GM12892 (cell line): ENCODE data around the gene PTP4A2.

Experiments
- POLR2A ChIP-seq: IDR thresholded peaks from 2 replicates; pipeline ENCODE4 v1.6.1; 2011; ENCODE audit warnings: low read depth, low read length, control low read depth
- POLR2AphosphoS5 ChIP-seq: IDR thresholded peaks from 2 replicates; pipeline ENCODE4 v1.6.1; 2011; ENCODE audit warnings: low read depth, low read length, control low read depth

DNA sequence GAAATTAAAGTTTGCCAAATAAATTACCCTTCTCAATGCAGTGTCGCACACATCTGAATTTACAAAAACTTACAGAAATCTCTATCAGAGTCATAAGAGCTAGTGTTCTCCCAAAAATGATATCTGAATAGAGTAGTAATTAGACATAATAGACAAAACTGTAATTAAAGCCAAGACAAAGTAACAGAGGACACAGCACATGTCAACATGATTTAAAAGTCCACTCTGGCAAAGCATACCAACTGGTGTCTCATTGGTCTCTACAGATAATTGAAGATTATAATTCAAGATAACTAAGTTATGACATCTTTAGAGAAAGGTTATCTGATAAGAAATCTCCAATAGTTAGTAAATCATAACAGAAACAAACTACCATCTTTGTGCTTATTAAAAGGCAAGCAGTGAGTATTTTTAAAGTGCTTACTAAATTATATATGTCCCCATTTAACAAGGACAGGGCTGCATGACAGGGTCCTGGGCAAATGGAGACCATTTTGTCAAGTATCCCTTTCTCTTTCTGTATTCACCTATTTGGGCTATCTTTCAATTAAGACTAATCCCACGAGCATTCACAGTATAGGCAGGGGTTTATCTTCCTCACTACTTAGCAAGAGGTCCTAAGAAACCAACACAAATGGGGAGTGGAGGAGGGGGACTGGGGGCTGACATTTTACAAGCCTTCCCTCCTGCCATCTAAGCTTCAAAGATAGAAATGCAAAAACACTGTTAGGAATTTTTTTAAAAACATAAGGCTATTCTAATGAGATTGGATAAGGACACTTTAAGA, 26.0 kb downstream of the PTP4A2 start:
- no peak for TF ChIP-seq POLR2AphosphoS5
- TF ChIP-seq POLR2A, result no peak
